Right ventricle myocardium inferior (tissue), 1 donor: Measurements from ENCODE around the gene PEPD. TPM values are rescaled to one million over a fixed set of nuclear protein-coding genes. Genes with fewer than 3 reads are reported as not detected.

Experiments used
- ATAC-seq: fragments of 200-7000 bp; cut with Tn5 transposase; one replicate; pipeline ENCODE4 v1.9.1; 2020; ENCODE audit warnings: mild to moderate bottlenecking, moderate library complexity
- DNase-seq: peaks from one replicate; pipeline ENCODE4 v3.0.0; 2021; ENCODE audit errors: missing footprints
- intact Hi-C: fragments of 100-400 bp; cut with DNase I; formaldehyde crosslinking; loops from one replicate; pipeline ENCODE4 v1.11.0; 2022
- total RNA-seq: library from RNA; stranded (reverse); fragmentation: NEBNext Ultra II Directional; extraction: Animal tissue kit (Norgen Biotek cat#: 25700); gene quantifications from one replicate; pipeline ENCODE4 v1.2.1, GENCODE V29; 2021
- donor health status: DM: no; HTN: yes; CAD: no; lungs with severe emphysema.

The PEPD gene
- total RNA-seq, 1 donor from 2014 or later: 32.1 TPM

DNA sequence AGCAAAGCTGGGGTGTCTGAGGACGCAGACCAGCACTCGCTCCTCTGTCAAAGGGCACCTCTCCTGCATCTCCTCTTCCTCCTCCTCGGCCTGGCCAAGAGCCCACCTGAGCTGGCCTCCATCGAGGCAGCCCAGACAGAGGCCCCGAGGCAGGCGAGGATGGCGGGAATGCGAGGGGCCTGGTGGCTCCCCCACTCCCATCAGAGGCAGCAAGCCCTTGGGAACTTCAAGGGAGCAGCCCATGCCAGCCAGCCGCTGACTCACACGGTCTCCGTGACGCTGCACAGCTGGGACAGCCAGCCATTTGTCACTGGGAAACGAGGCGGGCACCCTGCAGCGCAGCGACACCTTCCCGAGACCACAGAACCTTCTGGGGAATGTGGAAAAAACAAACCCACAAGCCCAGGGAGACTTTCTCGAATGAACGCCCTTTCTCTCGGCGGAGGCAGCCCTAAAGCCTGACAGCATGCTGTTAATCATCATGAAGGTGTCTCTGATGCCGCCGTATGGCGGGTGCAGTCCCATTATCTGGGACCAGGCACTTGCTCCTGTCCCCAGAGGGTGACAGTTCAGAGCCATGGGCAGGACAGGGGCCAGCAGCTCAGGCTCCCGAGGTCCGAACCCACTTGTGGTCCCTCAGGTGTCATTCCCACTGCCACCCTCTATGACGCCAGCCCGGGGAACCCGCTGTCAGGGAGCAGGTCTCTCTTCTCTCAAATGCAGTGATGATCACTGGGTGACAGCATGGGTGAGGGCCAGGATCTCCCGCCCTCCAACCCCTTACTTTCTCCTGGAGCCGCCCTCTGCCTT is 53.0 kb downstream of the PEPD start:
- DNase-seq (peak; percentile 51), ATAC-seq (no peak)
- intact Hi-C loops: no loop called here

DNA sequence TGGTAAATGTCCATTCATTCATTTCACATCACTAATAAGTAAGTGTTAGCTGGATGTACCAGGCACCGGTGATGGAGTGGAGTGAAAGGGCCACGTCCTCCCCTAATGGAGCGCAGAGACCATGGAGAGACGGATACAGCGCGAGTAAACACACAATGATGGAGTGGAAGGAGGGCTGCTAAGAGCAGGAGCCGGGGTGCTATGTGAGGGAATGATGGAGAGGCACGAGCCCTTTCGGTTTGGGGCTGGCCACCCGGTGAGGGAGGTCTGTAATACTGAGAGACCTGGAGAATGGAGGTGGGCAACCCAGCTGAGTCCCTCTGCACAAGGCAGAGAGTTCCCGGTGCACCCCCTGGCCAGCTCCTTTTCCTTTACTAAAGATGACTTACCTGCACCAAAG is 53.7 kb downstream of the PEPD start:
- ATAC-seq: no peak
- peak; percentile 30 for DNase-seq
- intact Hi-C loops: no loop called here

DNA sequence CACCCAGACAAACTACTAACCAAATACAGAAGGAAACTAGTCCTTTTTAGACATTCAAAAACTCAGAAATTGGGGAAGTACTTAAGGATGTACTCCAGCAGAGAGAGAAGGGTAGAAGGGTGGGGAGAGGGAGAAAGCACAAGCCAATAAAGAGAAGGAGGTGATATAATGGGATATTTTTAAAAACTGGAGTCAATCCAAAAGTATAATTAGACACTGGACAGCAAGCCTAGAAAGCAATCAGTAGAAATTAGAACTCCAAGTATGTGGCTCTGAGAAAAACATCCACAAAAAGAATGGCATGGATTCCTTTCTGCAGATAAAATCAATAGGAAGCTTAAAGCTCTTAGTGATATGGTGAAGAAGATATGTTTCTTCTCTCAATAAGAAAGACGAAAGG is 55.8 kb downstream of the PEPD start:
- intact Hi-C loops: no loop called here
- ATAC-seq: peak; percentile 71

DNA sequence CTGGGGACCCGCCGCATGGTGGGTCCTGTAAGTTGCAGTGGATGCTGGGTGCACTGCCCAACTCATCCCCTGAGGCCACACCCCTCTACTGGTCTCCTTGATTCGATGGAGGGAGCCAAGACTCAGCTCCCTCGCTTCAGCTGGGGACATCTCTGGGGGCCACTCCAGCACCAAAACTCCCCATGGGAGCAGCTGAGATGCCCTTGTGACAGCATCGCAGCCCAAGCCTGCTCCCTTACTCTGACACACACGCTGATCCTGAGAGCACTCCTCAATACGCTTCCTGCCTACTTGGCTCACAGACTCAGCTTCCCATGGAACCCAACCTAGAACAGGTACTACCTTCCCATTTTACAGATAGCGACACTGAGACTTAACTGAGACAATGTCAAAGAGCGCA is 56.2 kb downstream of the PEPD start:
- no peak for ATAC-seq
- intact Hi-C loops: no loop called here
- peak; percentile 57 for DNase-seq

More for the DNA sequence above, 55.8 kb downstream of the PEPD start:
- no peak for DNase-seq

DNA sequence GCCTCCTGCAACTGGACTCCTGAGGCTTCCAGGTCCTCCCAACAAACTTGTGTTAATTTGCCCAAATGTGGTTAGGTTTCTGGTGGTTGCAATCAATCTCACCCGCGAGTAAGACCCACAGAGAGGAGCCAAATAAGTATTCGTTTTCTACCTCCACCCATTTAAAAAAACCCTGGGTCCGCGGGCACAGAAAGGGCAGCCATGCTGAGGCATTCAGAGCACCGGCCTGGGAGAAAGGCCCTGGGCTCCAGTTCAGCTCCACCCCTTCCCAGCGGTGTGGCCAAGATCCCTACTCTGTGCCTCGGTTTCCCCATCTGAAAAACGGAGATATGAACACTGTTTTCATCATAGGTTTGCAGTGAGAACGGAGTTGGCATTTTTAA is 56.9 kb downstream of the PEPD start:
- ATAC-seq: no peak
- intact Hi-C loops: no loop called here
- DNase-seq: no peak

DNA sequence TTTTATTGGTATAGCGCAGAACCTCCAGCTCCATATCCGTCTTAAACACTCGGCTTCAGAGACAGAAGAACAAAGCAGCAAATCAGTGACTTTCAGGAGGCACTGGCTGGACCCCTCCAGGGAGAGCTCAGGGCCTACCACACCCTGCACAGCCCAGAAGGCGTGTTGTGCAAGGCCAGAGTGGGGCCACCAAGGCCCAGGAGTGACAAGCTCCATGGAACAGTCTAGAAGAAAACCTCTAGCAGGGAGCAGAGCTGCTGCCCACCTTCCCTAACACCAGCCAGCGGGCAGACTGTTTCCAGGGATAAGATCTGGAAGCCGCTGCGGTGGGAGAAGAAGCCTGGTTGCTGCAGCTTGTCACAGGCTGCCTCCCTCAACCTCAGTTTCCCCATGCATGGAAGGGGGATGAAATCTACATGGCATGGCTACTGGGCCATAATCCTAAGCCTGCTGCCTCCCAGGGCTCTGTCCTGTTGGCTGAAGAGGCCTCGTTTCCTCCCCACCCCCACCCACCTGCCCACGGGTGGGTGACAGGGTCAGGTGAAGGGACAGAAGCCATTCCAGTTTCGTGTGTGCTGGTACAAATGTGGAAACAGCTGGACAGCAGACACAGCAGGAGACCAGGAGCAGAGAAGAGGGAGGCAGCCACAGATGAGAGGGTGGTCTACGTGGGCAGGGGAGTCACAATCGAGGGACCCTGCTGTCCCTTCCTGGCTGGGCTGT is 57.4 kb downstream of the PEPD start:
- DNase-seq: peak; percentile 23
- intact Hi-C loops: no loop called here
- ATAC-seq: no peak

DNA sequence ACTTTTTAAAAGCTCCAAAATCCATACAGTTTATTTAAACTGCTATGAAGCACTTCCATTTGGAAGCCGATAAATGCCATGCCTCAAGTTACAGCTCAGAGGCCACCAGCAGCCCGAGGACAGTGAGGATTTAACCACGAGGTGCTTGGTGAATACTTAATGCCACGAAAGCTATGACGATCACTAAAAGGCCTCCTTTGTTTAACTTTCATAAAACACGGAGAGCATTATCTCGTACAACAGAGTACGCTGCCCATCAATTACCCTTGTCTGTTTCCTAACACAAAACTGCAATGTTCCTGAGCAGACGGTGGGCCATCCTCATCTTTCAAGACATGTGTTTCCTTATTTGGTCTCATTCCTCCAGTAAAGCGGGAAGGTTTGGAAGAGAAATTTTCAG is 58.4 kb downstream of the PEPD start:
- ATAC-seq: no peak
- intact Hi-C loops: no loop called here
- no peak for DNase-seq

DNA sequence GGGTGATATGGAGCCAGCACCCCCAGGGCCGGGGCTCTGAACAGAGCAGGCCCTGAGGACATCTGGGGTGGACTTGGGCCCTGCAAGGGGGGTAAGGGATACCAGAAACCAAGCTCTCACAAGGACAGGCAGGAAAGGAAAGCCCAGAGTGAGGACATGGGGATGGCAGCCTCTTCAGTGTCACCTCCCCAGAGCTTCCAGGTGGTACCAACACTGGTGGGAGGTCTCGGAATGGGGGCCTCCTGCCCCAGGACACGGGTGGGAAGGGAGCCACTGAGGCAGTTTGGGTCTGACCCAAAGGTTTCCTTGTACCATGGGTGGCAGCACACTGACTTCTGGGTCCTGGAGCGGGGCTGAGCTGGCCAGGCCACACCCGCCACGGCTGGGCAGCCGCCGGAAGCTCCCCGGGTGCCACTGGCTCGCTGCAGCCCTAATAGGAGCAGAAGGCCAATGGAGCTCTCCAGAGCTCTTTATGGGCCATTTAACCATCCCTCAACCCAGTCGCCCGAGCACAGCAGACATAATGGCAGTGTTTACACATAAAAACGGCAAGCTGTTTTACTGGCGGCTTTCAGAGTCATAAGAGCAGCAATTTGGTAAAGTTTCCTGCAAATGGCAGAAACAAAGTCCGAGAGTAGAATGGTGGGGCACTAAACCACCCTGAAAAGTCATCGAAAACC is 59.3 kb downstream of the PEPD start:
- ATAC-seq (no peak), DNase-seq (peak; percentile 37)
- intact Hi-C loops: no loop called here

DNA sequence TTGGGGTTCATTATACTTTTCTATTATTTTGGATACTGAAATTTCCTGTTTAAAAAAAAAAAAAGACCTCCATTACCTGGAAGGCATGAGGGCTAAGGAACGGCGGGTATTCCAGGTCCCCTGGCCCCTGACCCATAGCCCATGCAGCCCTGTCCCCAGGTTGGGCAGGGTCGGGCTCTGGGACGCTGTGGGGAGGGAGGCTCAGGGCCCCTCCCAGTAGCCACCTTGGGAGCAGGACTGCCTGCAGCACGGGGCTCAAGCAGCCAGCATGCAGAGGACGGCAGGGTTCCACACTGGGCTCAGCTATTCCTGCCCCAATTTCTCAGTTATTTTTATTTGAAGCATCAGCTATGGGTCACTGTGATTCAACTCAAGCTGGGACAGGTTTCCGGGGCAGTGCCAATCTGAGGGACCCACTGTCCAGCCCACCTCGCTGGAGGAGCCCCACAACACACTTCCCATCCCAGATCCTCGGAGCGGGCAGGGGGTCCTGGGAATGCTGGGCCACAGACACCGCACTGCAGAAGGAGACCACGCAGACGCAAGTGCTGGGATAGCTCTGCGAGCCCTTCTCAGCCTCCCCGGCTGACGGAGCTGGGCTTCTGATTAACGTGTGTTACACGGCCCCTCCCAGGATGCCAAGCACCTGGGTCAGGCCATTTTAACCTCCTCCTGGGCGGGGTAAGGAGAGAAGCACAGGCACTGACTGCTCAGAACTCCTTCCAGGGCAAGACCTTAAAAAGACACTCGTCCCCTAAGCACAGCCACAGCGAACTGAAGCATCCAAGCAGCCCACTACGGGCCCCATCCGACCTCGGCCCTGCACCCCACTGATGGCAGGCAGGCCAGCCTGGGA is 60.1 kb downstream of the PEPD start:
- DNase-seq: peak; percentile 51
- intact Hi-C loops: no loop called here
- ATAC-seq: no peak

DNA sequence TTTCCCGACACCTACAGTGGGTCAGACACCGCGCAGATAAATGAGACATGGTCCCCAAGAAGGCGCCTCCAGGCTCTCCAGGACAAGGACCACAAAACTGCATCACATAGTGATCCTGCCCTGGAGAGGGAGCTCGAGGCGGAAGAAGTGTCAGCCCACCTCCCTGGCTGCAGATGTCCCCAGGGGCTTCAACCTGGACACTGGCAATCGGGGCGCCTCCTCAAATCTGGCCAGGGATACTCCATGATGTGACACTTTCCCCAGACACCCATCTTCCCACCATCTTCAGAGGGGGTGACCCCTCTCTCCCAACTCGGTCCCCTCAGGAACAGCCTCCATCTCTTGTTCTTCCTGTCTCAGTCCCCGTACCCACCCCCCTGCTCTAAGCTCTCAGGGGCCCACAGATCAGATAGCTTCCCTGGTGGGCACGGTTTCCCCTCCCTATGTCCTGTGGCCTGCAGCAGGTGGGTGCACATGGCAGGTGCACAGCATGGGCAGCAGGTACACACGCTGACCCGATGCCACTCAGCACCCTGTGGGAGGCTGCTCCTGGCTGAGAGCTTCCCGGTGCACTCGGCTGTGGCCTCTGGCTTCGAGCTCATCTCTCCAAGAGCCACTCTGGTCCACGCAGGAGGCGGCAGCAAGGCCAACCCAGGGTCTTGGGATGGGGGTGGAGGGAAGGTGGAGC is 61.2 kb downstream of the PEPD start:
- ATAC-seq: no peak
- intact Hi-C loops: no loop called here
- no peak for DNase-seq

DNA sequence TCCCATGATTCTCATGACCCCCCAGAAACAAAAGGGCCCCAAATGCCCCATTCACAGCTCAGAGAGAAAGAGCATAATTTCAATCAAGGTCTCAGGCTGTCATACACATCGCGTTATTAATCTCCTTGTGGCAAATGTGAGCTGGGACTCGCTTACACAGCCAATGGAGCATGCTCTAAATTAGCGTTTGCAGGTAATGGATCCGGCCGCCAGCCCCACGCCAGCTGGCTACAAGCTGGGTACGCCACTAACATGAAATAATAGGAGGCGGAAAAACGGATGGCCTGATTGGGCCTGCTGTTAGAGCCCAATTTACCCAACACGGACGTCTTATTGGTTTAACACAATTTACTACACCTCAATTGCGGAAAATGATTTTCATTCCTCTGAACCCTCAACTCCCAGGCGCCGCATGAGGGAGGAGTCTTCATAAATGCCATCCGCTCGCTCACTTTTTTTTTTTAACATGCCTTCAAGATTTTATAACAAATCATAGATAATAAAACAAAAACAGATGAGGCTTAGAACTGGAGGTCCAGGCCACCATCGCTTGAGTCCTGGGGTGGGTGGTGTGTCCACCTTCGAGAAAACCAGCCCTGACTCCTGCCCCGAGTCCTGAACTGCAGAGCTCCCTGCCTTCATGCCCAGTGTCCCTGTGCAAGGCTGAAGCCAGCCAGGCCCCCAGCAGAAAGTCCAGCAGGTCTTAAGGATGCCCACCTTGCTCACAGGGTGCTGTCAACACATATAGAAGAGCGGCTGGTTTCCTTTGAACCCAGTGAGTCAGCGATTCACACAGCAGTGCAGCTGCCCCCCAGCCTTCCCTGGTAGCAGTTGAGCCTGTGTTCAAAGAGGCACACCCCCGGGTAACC is 62.1 kb downstream of the PEPD start:
- ATAC-seq (no peak), DNase-seq (no peak)
- intact Hi-C loops: no loop called here

DNA sequence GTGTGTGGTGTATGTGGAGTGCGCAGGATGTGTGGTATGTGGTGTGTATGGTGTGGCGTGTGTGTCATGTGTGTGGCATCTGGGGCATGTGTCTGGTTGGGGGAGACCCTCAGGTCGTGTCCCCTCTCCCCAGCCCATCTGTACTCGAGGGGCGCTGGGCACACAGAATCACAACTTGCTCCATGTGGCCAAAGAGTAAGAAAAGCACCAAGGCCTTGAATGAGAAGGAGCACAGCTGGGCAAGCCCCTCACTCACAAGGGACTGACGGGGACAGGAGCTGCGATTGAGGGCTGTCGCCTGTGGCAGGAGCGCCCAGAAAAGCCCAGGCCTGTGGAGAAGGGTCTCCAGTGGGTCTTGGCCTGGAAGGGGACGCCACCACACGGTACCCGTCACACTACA is 62.8 kb downstream of the PEPD start:
- DNase-seq: no peak
- ATAC-seq: no peak
- intact Hi-C loops: no loop called here

DNA sequence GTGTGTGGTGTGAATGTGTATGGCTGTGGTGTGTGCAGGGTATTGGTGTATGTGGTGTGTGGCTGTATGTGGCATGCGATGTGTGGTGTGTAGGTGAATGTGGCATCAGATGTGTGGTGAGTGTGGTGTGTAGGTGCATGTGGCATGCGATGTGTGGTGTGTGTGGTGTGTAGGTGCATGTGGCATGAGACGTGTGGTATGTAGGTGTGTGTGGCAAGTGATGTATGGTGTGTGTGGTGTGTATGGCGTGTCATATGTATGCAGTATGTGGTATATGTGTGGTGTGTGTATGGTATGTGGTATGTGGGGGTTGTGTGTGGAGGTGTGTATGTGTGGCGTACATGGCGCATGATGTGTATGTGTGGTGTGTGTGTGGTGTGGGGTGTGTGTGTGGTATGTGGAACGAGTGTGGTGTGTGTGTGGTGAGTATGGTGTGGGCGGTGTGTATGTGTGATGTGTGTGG is 63.4 kb downstream of the PEPD start:
- ATAC-seq: no peak
- intact Hi-C loops: no loop called here
- no peak for DNase-seq

DNA sequence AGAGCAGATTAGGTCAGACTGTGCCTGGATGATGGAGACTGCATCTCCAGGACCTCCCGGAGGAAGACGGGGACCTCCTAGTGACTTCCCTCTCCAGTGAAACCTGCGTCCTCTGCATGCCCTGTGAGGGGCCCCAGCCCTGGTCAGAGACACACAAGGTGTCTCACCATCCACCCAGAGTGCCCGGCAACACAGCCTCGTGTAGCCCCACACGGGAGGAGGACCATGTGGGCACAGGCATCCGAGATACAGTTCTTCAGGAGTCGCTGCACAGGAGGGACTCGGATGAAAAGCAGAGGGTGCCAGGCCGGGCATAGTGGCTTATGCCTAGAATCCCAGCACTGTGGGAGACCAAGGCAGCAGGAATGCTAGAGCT is 64.8 kb downstream of the PEPD start:
- DNase-seq (no peak), ATAC-seq (no peak)
- intact Hi-C loops: no loop called here

DNA sequence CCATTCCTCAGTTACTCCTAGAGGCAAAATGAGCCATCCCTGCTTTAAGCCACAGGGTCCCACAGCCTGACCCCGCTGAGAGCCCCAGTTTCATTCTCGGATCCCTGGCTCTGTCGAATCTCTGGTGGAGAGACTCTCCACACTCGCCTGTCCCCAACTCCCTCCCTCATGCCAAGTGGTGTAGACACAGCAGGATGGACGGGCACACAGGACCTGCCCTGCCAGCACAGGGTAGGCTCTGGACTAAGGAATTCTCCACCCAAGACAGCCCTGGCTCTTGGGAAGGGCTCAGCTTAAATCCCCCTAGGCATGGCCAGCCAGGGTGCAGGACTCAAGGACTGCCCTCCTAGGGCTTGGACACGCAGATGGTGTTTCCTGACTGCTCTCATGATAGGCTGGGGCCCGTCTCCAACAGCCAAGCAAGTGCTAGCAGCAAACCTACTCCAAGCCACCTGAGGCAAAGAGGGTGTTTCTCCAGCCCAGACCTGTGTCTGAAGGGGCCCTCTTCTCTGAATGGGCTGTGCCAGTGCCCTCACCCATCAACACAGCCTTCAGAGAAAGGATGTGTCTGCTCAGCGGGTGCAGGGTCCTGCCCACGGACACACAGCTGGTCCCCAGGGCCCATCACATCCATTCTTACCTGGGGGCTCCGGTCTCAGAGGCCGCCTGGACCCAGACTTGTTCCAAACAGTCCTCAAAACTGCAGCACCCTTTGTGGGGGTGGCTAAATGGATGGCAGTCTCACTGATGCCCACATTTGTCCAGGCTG is 65.3 kb downstream of the PEPD start:
- DNase-seq (no peak), ATAC-seq (no peak)
- intact Hi-C loops: no loop called here

DNA sequence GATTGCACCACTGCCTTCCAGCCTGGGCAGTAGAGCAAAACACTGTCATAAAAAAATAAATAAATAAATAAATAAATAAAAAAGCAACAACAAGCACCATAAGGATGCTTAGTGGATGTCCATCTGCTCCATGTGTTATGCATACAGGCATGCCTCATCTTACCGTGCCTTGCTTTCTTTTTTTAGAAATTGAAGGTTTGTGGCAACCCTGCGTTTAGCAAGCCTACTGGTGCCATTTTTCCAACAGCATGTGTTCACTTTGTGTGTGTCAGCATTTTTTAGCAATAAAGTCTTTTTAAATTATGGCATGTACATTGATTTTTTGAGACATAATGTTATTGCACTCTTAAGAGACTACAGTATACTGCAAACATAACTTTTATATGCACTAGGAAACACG is 68.3 kb downstream of the PEPD start:
- ATAC-seq (no peak), DNase-seq (no peak)
- intact Hi-C loops: no loop called here

DNA sequence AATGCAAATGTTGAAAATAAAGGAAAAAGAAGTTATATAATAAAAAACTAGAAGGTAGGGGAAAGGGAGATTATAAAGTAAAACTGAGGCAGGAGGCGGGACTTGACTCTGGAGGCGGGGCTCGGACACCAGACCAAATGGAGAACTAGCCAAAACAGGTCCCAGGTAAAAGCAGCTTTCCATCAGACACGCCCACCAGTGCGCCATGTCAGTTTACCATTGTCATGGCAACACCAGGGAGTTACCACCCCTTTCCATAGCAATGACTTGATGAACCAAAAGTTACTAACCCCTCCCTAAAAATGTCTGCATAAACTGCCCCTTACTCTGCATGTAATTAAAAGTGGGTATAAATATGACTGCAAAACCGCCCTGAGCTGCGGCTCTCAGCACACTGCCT is 70.9 kb downstream of the PEPD start:
- DNase-seq (no peak), ATAC-seq (no peak)
- intact Hi-C loops: no loop called here
